NCI-H82 treated with DMSO at 0.1 percent for 48 hours (cell line): ENCODE data around the gene DNAJB6.

Source experiments
- DNase-seq: peaks from one replicate; lab custom pipeline; 2025; ENCODE audit not compliant: unreplicated experiment; lab: John Stamatoyannopoulos, UW

Gene DNAJB6

GRCh38 chr7:157425137-157425731 is 88.4 kb downstream of the DNAJB6 start:
- DNase-seq, result no peak

- DNase-seq, result no peak
Measured at GRCh38 chr7:157425761-157426160, 89.0 kb downstream of the DNAJB6 start.

GRCh38 chr7:157426463-157427301 is 89.9 kb downstream of the DNAJB6 start:
- no peak for DNase-seq

GRCh38 chr7:157427811-157428553 is 91.2 kb downstream of the DNAJB6 start:
- no peak for DNase-seq

- no peak for DNase-seq
Measured at GRCh38 chr7:157428554-157428945, 91.7 kb downstream of the DNAJB6 start.

- no peak for DNase-seq
Measured at GRCh38 chr7:157429001-157429679, 92.3 kb downstream of the DNAJB6 start.

GRCh38 chr7:157429680-157430224 is 92.9 kb downstream of the DNAJB6 start:
- no peak for DNase-seq

GRCh38 chr7:157430721-157431120 is 93.9 kb downstream of the DNAJB6 start:
- DNase-seq, result no peak

- no peak for DNase-seq
Measured at GRCh38 chr7:157431173-157431950, 94.6 kb downstream of the DNAJB6 start.

GRCh38 chr7:157431951-157432540 is 95.2 kb downstream of the DNAJB6 start:
- DNase-seq, result no peak

- peak; percentile 27 for DNase-seq
Measured at GRCh38 chr7:157432541-157432956, 95.7 kb downstream of the DNAJB6 start.

- DNase-seq, result no peak
Measured at GRCh38 chr7:157432957-157433576, 96.3 kb downstream of the DNAJB6 start.

- no peak for DNase-seq
Measured at GRCh38 chr7:157433628-157434027, 96.8 kb downstream of the DNAJB6 start.

- no peak for DNase-seq
Measured at GRCh38 chr7:157434231-157434630, 97.4 kb downstream of the DNAJB6 start.

GRCh38 chr7:157434701-157435100 is 97.9 kb downstream of the DNAJB6 start:
- no peak for DNase-seq

- no peak for DNase-seq
Measured at GRCh38 chr7:157436076-157436475, 99.3 kb downstream of the DNAJB6 start.

- DNase-seq, result no peak
Measured at GRCh38 chr7:157436763-157437480, 100.1 kb downstream of the DNAJB6 start.

GRCh38 chr7:157437519-157438061 is 100.8 kb downstream of the DNAJB6 start:
- no peak for DNase-seq
